Activated B cell treated with CpG ODN at 0.5 μM for 24 hours (primary cell): ENCODE data around the gene FKBP7. TPM values are rescaled to one million over a fixed set of nuclear protein-coding genes. Genes with fewer than 3 reads are reported as not detected.
"Not testable (repeated sequence)": the region's sequence is repeated elsewhere in the genome, so short reads cannot be mapped to it uniquely, and the experiment has no call there.

Experiments used
- ATAC-seq: fragments of 200-7000 bp; cut with Tn5 transposase; one replicate; pipeline ENCODE4 v1.10.0; 2021; ENCODE audit warnings: low read depth, mild to moderate bottlenecking, moderate library complexity
- CTCF ChIA-PET: fragments of 350-600 bp; sonication (Branson Sonifier 250); formaldehyde crosslinking; loops from one replicate; lab custom pipeline; 2021; ENCODE audit warnings: antibody characterized with exemption; lab: Charles Lee
- POLR2A ChIA-PET: fragments of 350-600 bp; sonication (Branson Sonifier 250); formaldehyde crosslinking; loops from one replicate; lab custom pipeline; 2021; ENCODE audit warnings: antibody characterized with exemption; lab: Charles Lee
- DNase-seq: peaks from one replicate; pipeline ENCODE4 v3.0.0; 2022
- H3K27ac Mint-ChIP-seq: one replicate; pipeline ENCODE4 v1.8.0; 2020; ENCODE audit warnings: mixed read lengths
- H3K27me3 Mint-ChIP-seq: one replicate; pipeline ENCODE4 v1.8.0; 2021; ENCODE audit warnings: mixed read lengths
- H3K36me3 Mint-ChIP-seq: one replicate; pipeline ENCODE4 v1.8.0; 2021; ENCODE audit warnings: low read depth, mixed read lengths
- H3K4me1 Mint-ChIP-seq: one replicate; pipeline ENCODE4 v1.8.0; 2021; ENCODE audit warnings: mixed read lengths
- H3K4me3 Mint-ChIP-seq: one replicate; pipeline ENCODE4 v1.8.0; 2020; ENCODE audit warnings: mild to moderate bottlenecking, mixed read lengths
- H3K9me3 Mint-ChIP-seq: one replicate; pipeline ENCODE4 v1.8.0; 2020; ENCODE audit warnings: mixed read lengths
- CTCF ChIP-seq: fragments of 200-600 bp; IDR thresholded peaks from one replicate; pipeline ENCODE4 v1.8.0; 2022; ENCODE audit warnings: antibody characterized with exemption, mild to moderate bottlenecking
- intact Hi-C: fragments of 100-400 bp; cut with micrococcal nuclease; formaldehyde crosslinking; loops from one replicate; pipeline ENCODE4 v1.15.1; 2024
- total RNA-seq: library from RNA; stranded (reverse); gene quantifications from 2 replicates; pipeline ENCODE4 v1.2.3, GENCODE V29; 2022

Gene FKBP7
- total RNA-seq, result 0.44 and 0.64 TPM in 2 replicates

DNA sequence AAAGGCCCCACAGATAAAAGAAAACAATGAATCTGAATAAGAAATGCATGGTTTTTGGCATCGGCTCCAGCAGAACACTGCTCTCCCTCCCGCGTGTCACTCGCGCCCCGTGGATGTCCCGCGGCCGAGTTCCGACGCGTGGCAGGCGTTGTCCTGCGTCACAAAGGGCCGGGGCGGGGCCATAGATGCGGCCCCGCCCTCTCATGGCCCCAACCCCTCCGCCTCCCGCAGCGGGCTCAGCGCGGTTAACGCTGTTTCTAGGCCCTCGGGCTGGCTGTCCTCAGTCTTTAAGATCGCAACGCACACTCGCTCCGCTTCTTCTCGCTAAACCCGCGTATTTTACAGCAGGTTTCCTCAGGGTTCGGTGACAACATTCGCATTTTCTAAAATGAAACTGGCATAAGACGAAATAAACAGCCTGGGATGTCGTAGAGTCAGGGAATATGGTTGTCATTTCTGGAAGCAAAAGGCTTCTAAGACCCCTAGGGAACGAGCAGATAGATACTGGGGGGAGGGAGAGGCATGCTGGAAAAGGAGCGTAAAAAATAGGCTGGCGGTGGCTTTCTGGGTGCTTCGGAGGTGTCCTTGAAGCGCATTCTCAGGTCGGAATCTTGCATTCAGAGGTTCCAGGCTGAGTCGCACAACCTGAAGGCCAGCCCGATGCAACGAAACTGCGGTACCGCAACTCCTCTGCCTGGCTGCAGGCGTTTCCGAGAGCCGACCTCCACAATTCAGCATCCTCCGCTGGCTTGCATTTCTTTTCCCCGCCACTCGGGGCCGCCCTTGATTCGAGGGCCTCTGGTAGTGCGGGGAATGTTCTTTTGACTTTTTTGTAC, at the start of gene FKBP7:
TSS of gene FKBP7 (minus strand) at position 162 of the 836 bp plus-strand sequence. CDS start at position 61, 101 bp downstream.
- Mint-ChIP-seq H3K36me3 (peaks cover 9% of the 10 kb centered on the region), H3K27ac (peak within 1 kb of the TSS; percentile 97), H3K4me3 (peak within 1 kb of the TSS; percentile 94), H3K9me3 (no peaks in the 10 kb centered on the region), H3K27me3 (no peaks in the 10 kb centered on the region), H3K4me1 (peaks cover 43% of the 10 kb centered on the region)
- intact Hi-C loops, result loop anchor here (1.0 to 5.0 kb wide), 5 partner anchors 27 to 1214 kb away; partner anchors contain the start of genes NFE2L2, PJVK and PRKRA
- DNase-seq, result peak; percentile 69
- ChIA-PET CTCF (no interaction called here), POLR2A (interaction anchor here (1.0 kb wide), 1 partner anchor 28 kb away, joined by 4 read pairs; the partner anchor contains the start of genes PJVK and PRKRA)
- peak; percentile 70 for ATAC-seq
- TF ChIP-seq CTCF, result no peak

DNA sequence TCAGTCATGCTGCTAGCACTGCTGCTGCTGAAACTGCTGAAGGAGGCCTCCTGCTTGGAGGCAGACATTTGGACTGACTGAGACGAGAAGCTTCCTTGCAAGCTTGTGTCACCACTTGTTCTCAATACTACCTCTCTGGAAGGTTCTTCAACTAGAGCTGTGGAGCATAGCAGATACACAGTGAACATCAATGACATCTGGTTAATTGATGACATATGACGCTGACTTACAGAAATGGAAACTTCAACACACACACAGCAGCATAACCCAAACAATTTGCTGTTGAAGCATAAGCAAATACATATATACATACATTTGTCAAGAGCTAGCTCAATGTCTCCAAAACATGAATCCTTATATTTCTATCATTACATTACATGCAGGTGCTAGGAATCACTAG, 49.2 kb upstream of the FKBP7 start:
- POLR2A ChIA-PET, result interaction anchor here (0.6 kb wide), 1 partner anchor 56 kb away, joined by 3 read pairs; no protein-coding TSS in a partner anchor
- DNase-seq (no peak), ATAC-seq (no peak)
- H3K9me3 Mint-ChIP-seq, result no peaks in the 10 kb centered on the region
- peak overlapping the region; percentile 18 for H3K27ac Mint-ChIP-seq
- CTCF ChIA-PET, result no interaction called here
- H3K4me1 Mint-ChIP-seq, result peaks cover 74% of the 10 kb centered on the region
- H3K36me3 Mint-ChIP-seq, result peaks cover 51% of the 10 kb centered on the region
- no peak for TF ChIP-seq CTCF
- intact Hi-C loops, result no loop called here
- H3K4me3 Mint-ChIP-seq, result no peak overlapping the region
- H3K27me3 Mint-ChIP-seq, result no peaks in the 10 kb centered on the region

- Mint-ChIP-seq H3K36me3 (peaks cover 41% of the 10 kb centered on the region), H3K9me3 (no peaks in the 10 kb centered on the region), H3K4me1 (peaks cover 66% of the 10 kb centered on the region), H3K4me3 (no peak overlapping the region), H3K27me3 (no peaks in the 10 kb centered on the region), H3K27ac (no peak overlapping the region)
- ATAC-seq, result no peak
- POLR2A ChIA-PET, result no interaction called here
- TF ChIP-seq CTCF, result no peak
- intact Hi-C loops, result no loop called here
- no peak for DNase-seq
- CTCF ChIA-PET, result no interaction called here
Measured at GRCh38 chr2:178526256-178526655, 47.9 kb upstream of the FKBP7 start.

DNA sequence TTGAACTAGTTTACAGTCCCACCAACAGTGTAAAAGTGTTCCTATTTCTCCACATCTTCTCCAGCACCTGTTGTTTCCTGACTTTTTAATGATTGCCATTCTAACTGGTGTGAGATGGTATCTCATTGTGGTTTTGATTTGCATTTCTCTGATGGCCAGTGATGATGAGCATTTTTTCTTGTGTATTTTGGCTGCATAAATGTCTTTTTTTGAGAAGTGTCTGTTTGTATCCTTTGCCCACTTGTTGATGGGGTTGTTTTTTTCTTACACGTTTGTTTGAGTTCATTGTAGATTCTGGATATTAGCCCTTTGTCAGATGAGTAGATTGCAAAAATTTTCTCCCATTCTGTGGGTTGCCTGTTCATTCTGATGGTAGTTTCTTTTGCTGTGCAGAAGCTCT, 47.1 kb upstream of the FKBP7 start:
- intact Hi-C loops, ATAC-seq, POLR2A ChIA-PET, H3K9me3 Mint-ChIP-seq, CTCF ChIA-PET, H3K27ac Mint-ChIP-seq, DNase-seq, H3K4me3 Mint-ChIP-seq, H3K27me3 Mint-ChIP-seq: not testable (repeated sequence)
- peaks cover 35% of the 10 kb centered on the region for H3K36me3 Mint-ChIP-seq
- peaks cover 58% of the 10 kb centered on the region for H3K4me1 Mint-ChIP-seq

DNA sequence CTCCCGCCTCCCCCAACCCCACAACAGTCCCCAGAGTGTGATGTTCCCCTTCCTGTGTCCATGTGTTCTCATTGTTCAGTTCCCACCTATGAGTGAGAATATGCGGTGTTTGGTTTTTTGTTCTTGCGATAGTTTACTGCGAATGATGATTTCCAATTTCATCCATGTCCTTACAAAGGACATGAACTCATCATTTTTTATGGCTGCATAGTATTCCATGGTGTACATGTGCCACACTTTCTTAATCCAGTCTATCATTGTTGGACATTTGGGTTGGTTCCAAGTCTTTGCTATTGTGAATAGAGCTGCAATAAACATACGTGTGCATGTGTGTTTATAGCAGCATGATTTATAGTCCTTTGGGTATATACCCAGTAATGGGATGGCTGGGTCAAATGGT, 46.6 kb upstream of the FKBP7 start:
- H3K27ac Mint-ChIP-seq, POLR2A ChIA-PET, H3K27me3 Mint-ChIP-seq, H3K9me3 Mint-ChIP-seq, DNase-seq, CTCF ChIA-PET, intact Hi-C loops, H3K4me3 Mint-ChIP-seq, ATAC-seq: not testable (repeated sequence)
- peaks cover 35% of the 10 kb centered on the region for H3K36me3 Mint-ChIP-seq
- H3K4me1 Mint-ChIP-seq, result peaks cover 54% of the 10 kb centered on the region

- H3K36me3 Mint-ChIP-seq, result peaks cover 31% of the 10 kb centered on the region
Measured at GRCh38 chr2:178523596-178524134, 45.3 kb upstream of the FKBP7 start.

More at GRCh38 chr2:178523596-178524134, 45.3 kb upstream of the FKBP7 start:
- POLR2A ChIA-PET, result interaction anchor here (0.9 to 1.1 kb wide), 3 partner anchors 41 to 118 kb away, joined by 3 read pairs; partner anchors contain the start of genes PJVK and PRKRA
- H3K27ac Mint-ChIP-seq, result peak overlapping the region; percentile 84
- DNase-seq (no peak), ATAC-seq (no peak)
- peaks cover 40% of the 10 kb centered on the region for H3K4me1 Mint-ChIP-seq
- CTCF ChIA-PET, result no interaction called here
- peak overlapping the region; percentile 93 for H3K4me3 Mint-ChIP-seq
- H3K9me3 Mint-ChIP-seq, result no peaks in the 10 kb centered on the region
- H3K27me3 Mint-ChIP-seq, result no peaks in the 10 kb centered on the region
- no peak for TF ChIP-seq CTCF
- intact Hi-C loops, result loop anchor here (1.0 to 2.0 kb wide), 5 partner anchors 8 to 109 kb away; partner anchors contain the start of genes PJVK, PLEKHA3 and PRKRA
